Gastroesophageal sphincter (tissue), 3 donors: Measurements from ENCODE around the gene ANKRD33.

ENCODE experiments used
- CTCF ChIP-seq, 4 experiments: fragments of 200-600 bp in 2 of 4; fragments of 450-650 bp in 2 of 4; sonication (generic) in 1 of 4; IDR thresholded peaks; one replicate each; pipeline ENCODE4 v1.5.1; 2017 to 2019; ENCODE audit warnings: antibody characterized with exemption in 4 of 4, mild to moderate bottlenecking in 2 of 4, moderate library complexity in 2 of 4
- POLR2A ChIP-seq, 2 donors: fragments of 450-650 bp; IDR thresholded peaks; one replicate each; pipeline ENCODE4 v1.6.1; 2017; ENCODE audit warnings: antibody characterized with exemption in 2 of 2, mild to moderate bottlenecking in 2 of 2, moderate library complexity in 1 of 2

DNA sequence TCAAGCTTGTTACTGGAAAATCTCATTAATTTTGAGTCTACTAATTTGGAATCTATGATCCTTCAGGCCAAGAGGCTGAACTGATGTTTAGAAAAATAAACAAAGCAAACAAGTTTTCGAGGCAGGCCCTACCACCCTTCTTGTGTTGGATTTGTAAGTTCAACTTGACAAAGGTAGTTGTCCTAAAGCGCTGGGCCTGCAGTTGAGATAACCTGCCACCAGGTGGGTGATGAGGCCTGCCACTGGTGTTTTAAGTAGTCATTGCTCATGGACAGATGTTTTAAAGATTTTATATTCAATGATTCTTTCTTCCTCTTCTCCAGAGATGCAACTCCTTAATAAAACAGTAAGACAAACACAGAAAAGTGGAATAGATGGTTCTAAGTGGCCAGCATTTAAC lies 38.8 kb downstream of the ANKRD33 start:
- peak in 3 of 4 experiments; percentile 7 to 34 (median 27) for TF ChIP-seq CTCF (IDR thresholded peaks at IDR 0.05)
- no peak for TF ChIP-seq POLR2A (IDR thresholded peaks at IDR 0.05)
